ENCODE data around the gene CAP2. TPM values are rescaled to one million over a fixed set of nuclear protein-coding genes. Genes with fewer than 3 reads are reported as not detected.
"Not testable (repeated sequence)": the region's sequence is repeated elsewhere in the genome, so short reads cannot be mapped to it uniquely, and the experiment has no call there.

The CAP2 gene
- total RNA-seq, 1 experiment from 2014 or later, result 37.0 TPM

DNA sequence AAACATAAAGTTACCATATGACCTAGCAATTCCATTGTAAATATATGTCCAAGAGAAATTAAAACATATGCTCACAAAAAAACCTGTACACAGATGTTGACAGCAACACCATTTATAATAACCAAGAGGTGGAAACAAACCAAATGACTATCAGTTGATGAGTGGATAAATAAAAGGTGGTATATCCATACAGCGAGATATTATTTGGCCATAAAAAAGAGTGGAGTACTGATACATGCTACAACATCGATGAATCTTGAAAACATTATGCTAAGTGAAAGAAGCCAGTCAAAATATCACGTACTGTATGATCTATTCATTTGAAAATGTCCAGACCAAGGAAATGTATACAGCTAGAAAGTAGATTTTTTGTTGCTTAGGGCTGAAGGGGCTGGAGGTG, 2.9 kb downstream of the CAP2 start:
- CTCF ChIA-PET, result no interaction called here
- H3K4me3 ChIP-seq (ENCODE audit: low read depth in 2 of 2, low read length in 2 of 2), result no peak overlapping the region
- DNase-seq (ENCODE audit: low read depth, low spot score), result no peak
- TF ChIP-seq, protein P1, sequence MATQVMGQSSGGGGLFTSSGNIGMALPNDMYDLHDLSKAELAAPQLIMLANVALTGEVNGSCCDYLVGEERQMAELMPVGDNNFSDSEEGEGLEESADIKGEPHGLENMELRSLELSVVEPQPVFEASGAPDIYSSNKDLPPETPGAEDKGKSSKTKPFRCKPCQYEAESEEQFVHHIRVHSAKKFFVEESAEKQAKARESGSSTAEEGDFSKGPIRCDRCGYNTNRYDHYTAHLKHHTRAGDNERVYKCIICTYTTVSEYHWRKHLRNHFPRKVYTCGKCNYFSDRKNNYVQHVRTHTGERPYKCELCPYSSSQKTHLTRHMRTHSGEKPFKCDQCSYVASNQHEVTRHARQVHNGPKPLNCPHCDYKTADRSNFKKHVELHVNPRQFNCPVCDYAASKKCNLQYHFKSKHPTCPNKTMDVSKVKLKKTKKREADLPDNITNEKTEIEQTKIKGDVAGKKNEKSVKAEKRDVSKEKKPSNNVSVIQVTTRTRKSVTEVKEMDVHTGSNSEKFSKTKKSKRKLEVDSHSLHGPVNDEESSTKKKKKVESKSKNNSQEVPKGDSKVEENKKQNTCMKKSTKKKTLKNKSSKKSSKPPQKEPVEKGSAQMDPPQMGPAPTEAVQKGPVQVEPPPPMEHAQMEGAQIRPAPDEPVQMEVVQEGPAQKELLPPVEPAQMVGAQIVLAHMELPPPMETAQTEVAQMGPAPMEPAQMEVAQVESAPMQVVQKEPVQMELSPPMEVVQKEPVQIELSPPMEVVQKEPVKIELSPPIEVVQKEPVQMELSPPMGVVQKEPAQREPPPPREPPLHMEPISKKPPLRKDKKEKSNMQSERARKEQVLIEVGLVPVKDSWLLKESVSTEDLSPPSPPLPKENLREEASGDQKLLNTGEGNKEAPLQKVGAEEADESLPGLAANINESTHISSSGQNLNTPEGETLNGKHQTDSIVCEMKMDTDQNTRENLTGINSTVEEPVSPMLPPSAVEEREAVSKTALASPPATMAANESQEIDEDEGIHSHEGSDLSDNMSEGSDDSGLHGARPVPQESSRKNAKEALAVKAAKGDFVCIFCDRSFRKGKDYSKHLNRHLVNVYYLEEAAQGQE (IDR thresholded peaks at IDR 0.05; ENCODE audit: insufficient read depth in 1 of 2, low read depth in 2 of 2, low read length in 1 of 2), result no peak
- TF ChIP-seq TCF7L2 (IDR thresholded peaks at IDR 0.05; ENCODE audit: low read depth, low read length) (no peak), SIN3A (IDR thresholded peaks at IDR 0.05; ENCODE audit: borderline replicate concordance, insufficient read depth, low read depth, low read length) (no peak), POLR2AphosphoS5 (IDR thresholded peaks at IDR 0.05; ENCODE audit: low read depth, low read length) (no peak)
- TF ChIP-seq, protein P2, sequence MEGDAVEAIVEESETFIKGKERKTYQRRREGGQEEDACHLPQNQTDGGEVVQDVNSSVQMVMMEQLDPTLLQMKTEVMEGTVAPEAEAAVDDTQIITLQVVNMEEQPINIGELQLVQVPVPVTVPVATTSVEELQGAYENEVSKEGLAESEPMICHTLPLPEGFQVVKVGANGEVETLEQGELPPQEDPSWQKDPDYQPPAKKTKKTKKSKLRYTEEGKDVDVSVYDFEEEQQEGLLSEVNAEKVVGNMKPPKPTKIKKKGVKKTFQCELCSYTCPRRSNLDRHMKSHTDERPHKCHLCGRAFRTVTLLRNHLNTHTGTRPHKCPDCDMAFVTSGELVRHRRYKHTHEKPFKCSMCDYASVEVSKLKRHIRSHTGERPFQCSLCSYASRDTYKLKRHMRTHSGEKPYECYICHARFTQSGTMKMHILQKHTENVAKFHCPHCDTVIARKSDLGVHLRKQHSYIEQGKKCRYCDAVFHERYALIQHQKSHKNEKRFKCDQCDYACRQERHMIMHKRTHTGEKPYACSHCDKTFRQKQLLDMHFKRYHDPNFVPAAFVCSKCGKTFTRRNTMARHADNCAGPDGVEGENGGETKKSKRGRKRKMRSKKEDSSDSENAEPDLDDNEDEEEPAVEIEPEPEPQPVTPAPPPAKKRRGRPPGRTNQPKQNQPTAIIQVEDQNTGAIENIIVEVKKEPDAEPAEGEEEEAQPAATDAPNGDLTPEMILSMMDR (IDR thresholded peaks at IDR 0.05), result no peak
- no peaks in the 10 kb centered on the region for H3K27me3 ChIP-seq (ENCODE audit: control insufficient read depth, insufficient read depth, low read length)
- BruUV-seq (replicated peaks), result no TSS peak
- no peak overlapping the region for H3K27ac ChIP-seq (ENCODE audit: low read length)
- in situ Hi-C loops (cut with HindIII; ENCODE audit: low pct_unique_long_range_greater_than_20kb, low sequenced_read_pairs) (no loop called here), intact Hi-C loops (cut with micrococcal nuclease; ENCODE audit: unreplicated experiment) (loop anchor here (10.0 kb wide), 2 partner anchors 111 to 189 kb away; partner anchors contain the start of gene RBM24)
- POLR2A ChIA-PET, result no interaction called here
- no peaks in the 10 kb centered on the region for H3K9me3 ChIP-seq (ENCODE audit: control insufficient read depth, insufficient read depth, low read depth, low read length)
- ATAC-seq, result no peak
- peaks cover 14% of the 10 kb centered on the region; the same call in 1 of the 2 replicates for H3K4me1 ChIP-seq (ENCODE audit: control insufficient read depth, insufficient read depth, low read length)
- no peaks in the 10 kb centered on the region for H3K36me3 ChIP-seq (ENCODE audit: control insufficient read depth, insufficient read depth, low read length)

DNA sequence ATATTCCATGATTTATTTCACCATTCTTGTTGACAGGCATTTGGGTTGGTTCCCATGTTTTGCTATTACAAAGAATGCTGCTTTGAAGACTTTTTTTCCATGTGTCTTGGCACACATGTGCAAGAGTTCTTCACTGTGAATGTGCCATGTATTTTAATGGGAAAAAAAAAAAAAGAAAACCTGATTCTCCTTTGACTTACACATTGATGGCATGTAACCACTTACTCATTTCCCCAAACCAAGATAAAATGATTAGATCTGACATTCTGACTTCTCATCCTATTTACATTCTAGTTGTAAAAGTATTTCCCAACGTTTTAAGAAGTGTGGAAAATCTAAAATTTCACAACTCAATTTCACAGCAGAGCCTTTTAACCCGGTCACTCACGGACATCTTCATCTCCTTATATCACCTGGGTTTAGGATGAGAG, 4.4 kb downstream of the CAP2 start:
- no TSS peak for BruUV-seq (replicated peaks)
- ChIA-PET POLR2A (no interaction called here), CTCF (no interaction called here)
- no peak for DNase-seq (ENCODE audit: low read depth, low spot score)
- TF ChIP-seq, protein P2 (IDR thresholded peaks at IDR 0.05), result no peak
- TF ChIP-seq SIN3A (IDR thresholded peaks at IDR 0.05; ENCODE audit: borderline replicate concordance, insufficient read depth, low read depth, low read length), result no peak
- TF ChIP-seq TCF7L2 (IDR thresholded peaks at IDR 0.05; ENCODE audit: low read depth, low read length), result no peak
- no peak for TF ChIP-seq POLR2AphosphoS5 (IDR thresholded peaks at IDR 0.05; ENCODE audit: low read depth, low read length)
- TF ChIP-seq, protein P1 (IDR thresholded peaks at IDR 0.05; ENCODE audit: insufficient read depth in 1 of 2, low read depth in 2 of 2, low read length in 1 of 2), result no peak
- Histone ChIP-seq H3K27ac (ENCODE audit: low read length) (no peak overlapping the region), H3K27me3 (ENCODE audit: control insufficient read depth, insufficient read depth, low read length) (no peaks in the 10 kb centered on the region), H3K4me1 (ENCODE audit: control insufficient read depth, insufficient read depth, low read length) (peaks cover 9% of the 10 kb centered on the region; the same call in 1 of the 2 replicates), H3K9me3 (ENCODE audit: control insufficient read depth, insufficient read depth, low read depth, low read length) (no peaks in the 10 kb centered on the region), H3K36me3 (ENCODE audit: control insufficient read depth, insufficient read depth, low read length) (no peaks in the 10 kb centered on the region), H3K4me3 (ENCODE audit: low read depth in 2 of 2, low read length in 2 of 2) (no peak overlapping the region)
- intact Hi-C loops (cut with micrococcal nuclease; ENCODE audit: unreplicated experiment) (loop anchor here (10.0 kb wide), 2 partner anchors 113 to 187 kb away; partner anchors contain the start of gene RBM24), in situ Hi-C loops (cut with HindIII; ENCODE audit: low pct_unique_long_range_greater_than_20kb, low sequenced_read_pairs) (no loop called here)
- no peak for ATAC-seq

DNA sequence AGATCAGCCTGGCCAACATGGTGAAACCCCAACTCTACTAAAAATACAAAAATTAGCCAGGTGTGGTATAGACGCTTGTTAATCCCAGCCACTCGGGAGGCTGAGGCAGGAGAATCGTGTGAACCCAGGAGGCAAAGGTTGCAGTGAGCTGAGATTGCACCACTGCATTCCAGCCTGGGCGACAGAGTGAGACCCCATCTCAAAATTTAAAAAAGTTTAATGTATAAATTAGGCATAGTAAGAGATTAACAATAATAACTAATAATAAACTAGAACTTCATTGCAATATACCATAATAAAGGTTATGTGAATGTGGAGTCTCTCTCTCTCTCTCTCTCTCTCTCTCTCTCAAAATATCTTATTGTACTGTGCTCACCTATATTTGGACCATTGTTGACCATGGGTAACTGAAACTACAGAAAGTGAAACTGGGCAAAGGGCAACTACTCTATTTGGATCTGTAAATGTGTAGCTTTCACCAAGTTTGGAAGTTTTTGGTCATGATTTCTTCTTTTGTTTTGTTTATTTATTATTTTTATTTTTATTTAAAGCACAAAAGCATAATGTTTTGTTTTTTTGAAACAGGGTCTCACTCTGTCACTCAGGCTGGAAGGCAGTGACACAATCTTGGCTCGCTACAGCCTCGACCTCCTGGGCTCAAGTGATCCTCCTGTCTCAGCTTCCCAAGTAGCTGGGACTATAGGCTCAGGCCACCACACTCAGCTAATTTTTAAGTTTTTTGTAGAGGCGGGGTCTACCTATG, 12.0 kb downstream of the CAP2 start:
- H3K27ac ChIP-seq (ENCODE audit: low read length), result peak overlapping the region; percentile 45; the same call in 1 of the 2 replicates
- H3K36me3 ChIP-seq (ENCODE audit: control insufficient read depth, insufficient read depth, low read length); in situ Hi-C loops (cut with HindIII; ENCODE audit: low pct_unique_long_range_greater_than_20kb, low sequenced_read_pairs); H3K27me3 ChIP-seq (ENCODE audit: control insufficient read depth, insufficient read depth, low read length); H3K4me1 ChIP-seq (ENCODE audit: control insufficient read depth, insufficient read depth, low read length); BruUV-seq (replicated peaks); H3K4me3 ChIP-seq (ENCODE audit: low read depth in 2 of 2, low read length in 2 of 2); CTCF ChIA-PET; DNase-seq (ENCODE audit: low read depth, low spot score); intact Hi-C loops (cut with micrococcal nuclease; ENCODE audit: unreplicated experiment); H3K9me3 ChIP-seq (ENCODE audit: control insufficient read depth, insufficient read depth, low read depth, low read length): not testable (repeated sequence)
- POLR2A ChIA-PET, result interaction anchor here (0.7 kb wide), 1 partner anchor 558 kb away, joined by 4 read pairs; no protein-coding TSS in a partner anchor
- ATAC-seq, result peak; percentile 75
